Skeletal muscle cell (primary cell): ENCODE results near the gene GNGT2.

ENCODE experiments used
- DNase-seq: peaks from one replicate; pipeline ENCODE4 v3.0.0-alpha.2; 2010; ENCODE audit warnings: low read depth
- H3K4me3 ChIP-seq: 2 replicates; pipeline ENCODE4 v1.5.1; 2011; ENCODE audit warnings: low read depth, mild to moderate bottlenecking, control low read depth, low read length, moderate library complexity

The GNGT2 gene

GRCh38 chr17:49216482-49216881, 6.1 kb upstream of the GNGT2 start:
- H3K4me3 ChIP-seq = no peak overlapping the region
- DNase-seq = no peak

- no peak overlapping the region for H3K4me3 ChIP-seq
These were observed 4.4 kb upstream of the GNGT2 start for GRCh38 chr17:49214676-49215360.

GRCh38 chr17:49213847-49214246, 3.5 kb upstream of the GNGT2 start:
- no peak for DNase-seq
- H3K4me3 ChIP-seq = no peak overlapping the region

More at GRCh38 chr17:49214676-49215360, 4.4 kb upstream of the GNGT2 start:
- DNase-seq = no peak

GRCh38 chr17:49213399-49213798, 3.0 kb upstream of the GNGT2 start:
- H3K4me3 ChIP-seq = no peak overlapping the region
- DNase-seq = no peak

- no peak for DNase-seq
- no peak overlapping the region for H3K4me3 ChIP-seq
These were observed 1.3 kb downstream of the GNGT2 start for GRCh38 chr17:49209061-49209571.

GRCh38 chr17:49204516-49204915, 5.9 kb downstream of the GNGT2 start:
- H3K4me3 ChIP-seq = no peak overlapping the region
- DNase-seq = no peak

- no peak overlapping the region for H3K4me3 ChIP-seq
- DNase-seq = no peak
These were observed 6.6 kb downstream of the GNGT2 start for GRCh38 chr17:49203796-49204195.

- peak; percentile 29 for DNase-seq
- H3K4me3 ChIP-seq = no peak overlapping the region
These were observed 8.9 kb downstream of the GNGT2 start for GRCh38 chr17:49201481-49201927.

- no peak overlapping the region for H3K4me3 ChIP-seq
- no peak for DNase-seq
These were observed 9.8 kb downstream of the GNGT2 start for GRCh38 chr17:49200423-49201083.

GRCh38 chr17:49198211-49198610, 12.2 kb downstream of the GNGT2 start:
- H3K4me3 ChIP-seq = no peak overlapping the region
- DNase-seq = no peak

GRCh38 chr17:49197346-49197998, 12.9 kb downstream of the GNGT2 start:
- H3K4me3 ChIP-seq = no peak overlapping the region

GRCh38 chr17:49196520-49196919, 13.9 kb downstream of the GNGT2 start:
- no peak for DNase-seq
- no peak overlapping the region for H3K4me3 ChIP-seq

More at GRCh38 chr17:49197346-49197998, 12.9 kb downstream of the GNGT2 start:
- no peak for DNase-seq

GRCh38 chr17:49195751-49196150, 14.6 kb downstream of the GNGT2 start:
- no peak overlapping the region for H3K4me3 ChIP-seq
- no peak for DNase-seq

- no peak for DNase-seq
These were observed 16.1 kb downstream of the GNGT2 start for GRCh38 chr17:49194297-49194607.

GRCh38 chr17:49193513-49194296, 16.7 kb downstream of the GNGT2 start:
- DNase-seq = peak; percentile 36
- H3K4me3 ChIP-seq = peak overlapping the region; percentile 85

More at GRCh38 chr17:49194297-49194607, 16.1 kb downstream of the GNGT2 start:
- H3K4me3 ChIP-seq = peak overlapping the region; percentile 85

GRCh38 chr17:49191917-49192741, 18.2 kb downstream of the GNGT2 start:
- peak; percentile 42 for DNase-seq
- H3K4me3 ChIP-seq = peak overlapping the region; percentile 85

GRCh38 chr17:49191409-49191916, 18.9 kb downstream of the GNGT2 start:
- H3K4me3 ChIP-seq = peak overlapping the region; percentile 85
- no peak for DNase-seq

GRCh38 chr17:49190932-49191331, 19.4 kb downstream of the GNGT2 start:
- no peak overlapping the region for H3K4me3 ChIP-seq
- DNase-seq = no peak

GRCh38 chr17:49187301-49187700, 23.1 kb downstream of the GNGT2 start:
- no peak for DNase-seq
- no peak overlapping the region for H3K4me3 ChIP-seq
